ENCODE measurements around the gene SMLR1. TPM values are rescaled to one million over a fixed set of nuclear protein-coding genes. Genes with fewer than 3 reads are reported as not detected.
"Not testable (repeated sequence)": the region's sequence is repeated elsewhere in the genome, so short reads cannot be mapped to it uniquely, and the experiment has no call there.

SMLR1 gene
- not detected for polyA plus RNA-seq (2013, experiment 1 of 2; ENCODE audit: insufficient read length)
- not detected for polyA plus RNA-seq (2013, experiment 2 of 2; ENCODE audit: insufficient read length)

GRCh38 chr6:130827247-130828149 lies at the start of gene SMLR1:
Gene SMLR1, plus strand, starts transcription at chr6:130827406. Its CDS starts 8 bp downstream, at chr6:130827414.
- DNase-seq: no peak

DNA sequence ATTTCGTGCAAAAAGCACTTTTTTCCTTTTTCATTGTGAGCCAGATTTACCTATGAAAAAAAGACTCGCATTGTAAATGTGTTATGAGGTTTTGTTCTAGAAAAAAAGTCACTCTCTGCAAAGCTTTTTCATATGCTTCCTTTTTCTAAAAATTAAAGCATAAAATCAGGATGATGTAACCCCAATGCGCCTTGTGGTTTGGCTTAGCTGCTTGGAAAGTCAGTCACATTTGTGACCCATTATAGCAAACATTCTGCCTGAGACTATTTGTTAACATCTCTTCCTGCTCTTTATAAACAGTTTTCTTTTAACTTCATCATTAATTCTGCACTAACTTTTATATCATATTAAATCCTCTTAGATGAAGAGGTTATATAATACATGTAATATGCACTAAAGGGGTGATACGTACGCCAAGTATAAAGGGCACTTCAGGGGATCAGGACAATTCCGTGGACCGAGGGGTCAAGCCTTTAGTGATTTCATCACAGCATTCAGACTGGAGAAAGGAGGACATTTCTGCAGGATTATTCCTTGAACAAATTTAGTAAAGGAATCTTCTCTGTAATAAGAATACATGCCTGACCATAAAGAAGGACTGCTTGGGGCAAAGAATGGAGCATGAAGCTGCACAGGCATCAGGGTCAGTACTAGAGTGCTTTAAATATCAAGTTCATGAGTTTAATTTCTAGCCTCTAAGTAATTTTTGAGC lies 48.1 kb upstream of the SMLR1 start:
- peak; percentile 85 for DNase-seq

DNA sequence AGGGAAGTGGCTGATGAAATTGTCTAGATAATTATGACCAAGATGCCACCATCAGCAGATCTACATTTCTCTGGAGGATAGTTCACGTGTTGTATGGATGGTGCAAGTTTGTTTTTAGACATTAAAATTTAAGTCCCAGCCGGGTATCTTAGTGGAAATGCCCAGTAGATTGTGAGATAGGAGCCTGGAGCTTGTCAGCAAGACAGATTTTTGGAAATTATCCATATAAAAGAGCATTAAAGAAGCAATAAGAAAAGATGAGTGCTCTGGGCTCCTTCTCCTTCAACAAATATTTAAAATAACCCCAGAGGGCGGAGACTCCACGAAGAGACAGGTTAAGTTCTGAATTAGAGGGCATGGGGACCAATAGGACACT lies 47.6 kb upstream of the SMLR1 start:
- no peak for DNase-seq

- peak; percentile 83 for DNase-seq
Measured at GRCh38 chr6:130780122-130780521, 47.1 kb upstream of the SMLR1 start.

DNA sequence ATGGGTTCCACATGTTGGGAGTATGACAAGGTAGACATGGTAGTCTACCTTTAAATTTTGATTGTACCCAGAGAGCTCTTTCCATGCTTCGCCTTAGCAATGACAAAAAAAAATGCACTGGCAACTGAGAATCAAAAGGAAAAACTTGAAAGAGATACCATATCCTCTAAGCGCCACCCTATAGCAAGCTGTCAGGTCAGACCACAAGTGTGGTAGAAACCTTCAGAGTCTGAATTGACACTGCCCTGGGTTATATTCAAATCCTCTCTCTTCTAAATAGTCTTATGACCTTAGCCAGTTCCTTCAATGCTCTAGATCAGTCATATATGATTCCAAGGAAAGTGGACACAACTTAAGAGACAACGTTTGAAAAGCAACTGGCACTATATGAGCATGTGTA lies 45.6 kb upstream of the SMLR1 start:
- no peak for DNase-seq

DNA sequence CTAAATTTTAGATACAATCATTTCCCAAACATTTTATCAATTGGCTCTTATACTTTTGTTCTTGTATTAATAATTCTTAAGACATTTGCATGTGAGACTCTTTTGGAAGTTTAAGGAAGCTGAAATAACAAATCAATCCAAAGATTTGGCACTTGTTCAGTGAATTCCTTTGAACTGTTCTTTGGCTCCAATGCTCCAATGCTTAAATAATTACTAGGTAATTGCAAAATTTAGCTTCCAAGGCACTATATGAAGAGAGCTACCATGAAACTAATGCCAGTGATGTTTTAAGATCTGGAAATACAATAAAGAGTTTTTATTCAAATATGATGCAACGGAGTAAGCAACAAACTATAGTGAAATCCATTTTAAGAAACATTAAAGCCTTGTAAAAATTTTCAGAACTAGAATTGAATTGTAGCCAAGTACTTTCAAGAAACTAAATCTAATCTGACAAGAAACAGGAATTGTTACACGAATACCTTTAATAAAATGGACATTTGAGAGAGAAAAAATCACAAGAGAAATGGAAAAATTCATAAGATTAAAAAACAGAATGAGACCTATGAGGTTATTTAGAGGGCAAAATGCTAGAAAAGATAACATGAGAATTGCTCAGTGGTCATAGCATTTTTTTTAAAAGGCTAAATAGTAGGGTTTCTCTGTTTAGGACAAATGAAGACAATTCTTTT lies 43.6 kb upstream of the SMLR1 start:
- peak; percentile 20 for DNase-seq

GRCh38 chr6:130787726-130788500 lies 39.3 kb upstream of the SMLR1 start:
- no peak for DNase-seq

DNA sequence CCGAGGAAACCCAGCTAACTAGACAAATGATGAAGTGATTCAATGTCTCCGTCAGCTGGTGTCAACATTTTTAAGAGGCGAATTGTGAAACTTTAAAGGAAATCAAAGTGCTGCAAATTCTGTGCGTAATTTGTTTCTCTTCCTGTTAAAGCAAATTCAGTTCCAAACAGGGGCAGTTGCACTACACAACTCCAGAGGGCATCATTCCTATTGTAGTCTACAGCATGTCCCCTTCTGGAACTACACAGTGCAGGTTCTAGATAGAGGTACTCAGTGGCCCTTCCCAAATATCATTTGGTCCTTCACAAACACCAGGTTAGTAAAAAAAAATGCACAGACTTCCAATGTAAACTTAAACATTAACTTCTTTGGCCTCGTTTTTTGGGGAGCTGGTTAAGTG lies 38.3 kb upstream of the SMLR1 start:
- no peak for DNase-seq

- DNase-seq: no peak
Measured at GRCh38 chr6:130794010-130794697, 33.1 kb upstream of the SMLR1 start.

DNA sequence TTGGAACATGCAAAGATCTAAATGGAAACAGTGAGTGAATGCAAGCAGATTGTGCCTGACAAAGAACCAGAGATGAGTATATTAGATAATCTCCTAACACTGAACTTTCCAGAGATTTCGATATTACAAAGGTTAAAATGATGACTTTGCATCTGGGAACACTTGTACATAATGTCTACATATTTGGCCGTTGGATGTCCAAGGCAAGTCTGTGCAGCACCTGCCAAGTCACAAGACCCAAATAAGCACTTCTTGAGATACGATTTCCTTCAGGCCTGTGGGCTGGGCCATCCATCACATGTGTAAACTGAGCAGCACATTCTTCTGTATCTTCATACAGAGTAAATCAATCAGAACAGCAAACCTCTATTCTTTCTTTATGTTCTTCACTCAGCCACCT lies 32.5 kb upstream of the SMLR1 start:
- no peak for DNase-seq

GRCh38 chr6:130796313-130796905 lies 30.8 kb upstream of the SMLR1 start:
- peak; percentile 96 for DNase-seq

- peak; percentile 61 for DNase-seq
Measured at GRCh38 chr6:130797061-130797460, 30.1 kb upstream of the SMLR1 start.

DNA sequence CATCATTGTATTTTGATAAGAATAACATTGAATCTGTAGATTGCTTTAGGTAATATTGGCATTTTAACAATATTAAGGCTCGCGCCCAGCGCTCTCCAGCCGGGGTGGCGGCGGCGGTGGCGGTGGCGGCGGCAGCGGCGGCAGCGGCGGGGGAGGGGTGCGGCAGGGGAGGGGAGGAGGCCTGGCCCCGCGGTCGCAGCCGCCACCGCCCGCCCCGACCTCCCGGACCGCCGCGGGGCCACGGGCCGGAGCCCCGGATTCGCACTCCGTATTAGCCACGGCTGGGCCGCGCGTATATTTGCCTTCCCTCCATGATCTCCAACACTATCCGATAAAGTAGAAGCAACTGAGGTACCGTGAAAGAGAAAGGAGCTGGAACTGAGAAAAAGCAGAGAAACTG lies 25.8 kb upstream of the SMLR1 start:
- not testable (repeated sequence) for DNase-seq

- DNase-seq: peak; percentile 51
Measured at GRCh38 chr6:130810307-130811030, 16.7 kb upstream of the SMLR1 start.

DNA sequence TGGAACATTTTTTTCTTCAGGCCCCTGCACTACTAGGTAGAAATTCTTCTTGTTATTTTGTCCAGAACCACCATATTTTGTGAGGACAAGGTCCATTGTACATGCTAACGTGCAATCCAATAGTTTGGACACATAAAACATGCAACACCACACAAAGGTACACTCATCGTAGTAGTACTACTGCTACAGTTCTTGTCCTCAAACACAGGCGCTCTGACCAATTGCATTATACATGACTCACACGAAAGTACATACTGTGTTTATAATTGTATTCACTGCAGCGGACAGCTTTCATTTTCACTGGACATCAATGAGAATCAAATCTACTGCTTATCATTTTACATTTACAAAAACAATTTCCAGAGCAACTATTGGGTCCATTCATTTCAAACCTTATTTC lies 15.3 kb upstream of the SMLR1 start:
- no peak for DNase-seq

- no peak for DNase-seq
Measured at GRCh38 chr6:130814506-130814905, 12.7 kb upstream of the SMLR1 start.

- no peak for DNase-seq
Measured at GRCh38 chr6:130815200-130816071, 11.8 kb upstream of the SMLR1 start.

DNA sequence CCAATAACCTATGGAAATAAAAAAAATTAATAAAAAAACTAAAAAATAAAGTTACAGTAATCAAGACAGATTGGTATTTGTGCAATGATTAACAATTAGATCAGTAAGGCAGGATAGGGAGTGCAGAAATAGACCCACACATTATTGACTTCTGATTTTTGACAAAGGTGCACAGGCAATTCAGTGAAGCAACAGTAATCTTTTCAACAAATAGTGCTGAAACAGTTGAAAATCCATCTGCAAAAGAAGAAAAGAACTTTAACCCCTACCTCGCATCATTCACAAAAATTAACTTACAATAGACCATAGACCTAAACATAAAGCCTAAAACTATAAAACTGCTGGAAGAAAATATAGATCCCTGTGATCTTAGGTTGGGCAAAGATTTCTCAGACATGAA lies 4.5 kb upstream of the SMLR1 start:
- no peak for DNase-seq

GRCh38 chr6:130824978-130825694 lies 2.1 kb upstream of the SMLR1 start:
- no peak for DNase-seq
